Hepatocyte (in vitro differentiated cells): ENCODE data around the gene NT5C2. TPM values are rescaled to one million over a fixed set of nuclear protein-coding genes. Genes with fewer than 3 reads are reported as not detected.

Experiments
- DNase-seq: peaks from one replicate; pipeline ENCODE4 v3.0.0-alpha.2; 2016; ENCODE audit warnings: low spot score
- H2AFZ ChIP-seq: fragments of 200-600 bp; sonication (generic); 2 replicates; pipeline ENCODE4 v1.6.0; 2016; ENCODE audit warnings: antibody characterized with exemption, mild to moderate bottlenecking
- H3K27ac ChIP-seq: fragments of 200-600 bp; sonication (generic); 2 replicates; pipeline ENCODE4 v1.5.1; 2016; ENCODE audit warnings: mild to moderate bottlenecking
- H3K27me3 ChIP-seq: fragments of 200-600 bp; sonication (generic); 2 replicates; pipeline ENCODE4 v1.6.1; 2016
- H3K36me3 ChIP-seq: fragments of 200-600 bp; sonication (generic); replicated peaks from 2 replicates; pipeline ENCODE4 v1.5.1; 2016; ENCODE audit warnings: low read depth; ENCODE audit not compliant: insufficient read depth
- H3K4me1 ChIP-seq: fragments of 200-600 bp; sonication (generic); 2 replicates; pipeline ENCODE4 v1.5.1; 2016; ENCODE audit warnings: mild to moderate bottlenecking, moderate library complexity; ENCODE audit not compliant: insufficient read depth
- H3K4me2 ChIP-seq: fragments of 200-600 bp; sonication (generic); 2 replicates; pipeline ENCODE4 v1.6.0; 2016
- H3K4me3 ChIP-seq: fragments of 200-600 bp; sonication (generic); 2 replicates; pipeline ENCODE4 v1.5.1; 2016; ENCODE audit warnings: mild to moderate bottlenecking
- H3K79me2 ChIP-seq: fragments of 200-600 bp; sonication (generic); 2 replicates; pipeline ENCODE4 v1.6.0; 2017; ENCODE audit warnings: mild to moderate bottlenecking
- H3K9me2 ChIP-seq: fragments of 200-600 bp; sonication (generic); replicated peaks from 2 replicates; pipeline ENCODE4 v1.6.0; 2017; ENCODE audit warnings: mild to moderate bottlenecking; ENCODE audit not compliant: insufficient read depth
- H3K9me3 ChIP-seq: fragments of 200-600 bp; sonication (generic); 2 replicates; pipeline ENCODE4 v1.5.1; 2016; ENCODE audit warnings: low read depth, mild to moderate bottlenecking
- H4K20me1 ChIP-seq: fragments of 200-600 bp; sonication (generic); 2 replicates; pipeline ENCODE4 v1.6.0; 2016; ENCODE audit warnings: mild to moderate bottlenecking; ENCODE audit not compliant: insufficient read depth, poor library complexity, severe bottlenecking
- EZH2 ChIP-seq: fragments of 200-600 bp; sonication (generic); IDR thresholded peaks from 2 replicates; pipeline ENCODE4 v1.6.1; 2016; ENCODE audit warnings: antibody characterized with exemption, mild to moderate bottlenecking, borderline replicate concordance
- EZH2phosphoT487 ChIP-seq: fragments of 200-600 bp; sonication (generic); IDR thresholded peaks from one replicate; pipeline ENCODE4 v1.6.1; 2018; ENCODE audit warnings: antibody characterized with exemption, mild to moderate bottlenecking, low read depth, moderate library complexity; ENCODE audit not compliant: unreplicated experiment, severe bottlenecking
- WGBS: methylation state at CpG from one replicate; pipeline ENCODE4 v1.1.6; 2016; ENCODE audit warnings: low lambda C conversion rate; ENCODE audit errors: missing lambda C conversion rate; 5-methylcytosine and 5-hydroxymethylcytosine counted together
- polyA plus RNA-seq: library from polyadenylated mRNA; unstranded; fragments of >200 nt; fragmentation: Nextera tagmentation; extraction: Ambion mirVana; gene quantifications from 2 replicates; pipeline ENCODE4 v1.2.1, GENCODE V29; 2016
- total RNA-seq: library from RNA; depleted of rRNA; stranded (reverse); fragments of >200 nt; gene quantifications from 2 replicates; pipeline ENCODE4 v1.2.3, GENCODE V29; 2014
- TF ChIP-seq, protein P1 (sequence below): fragments of 200-600 bp; sonication (generic); IDR thresholded peaks from 2 replicates; pipeline ENCODE4 v1.5.1; 2016; ENCODE audit warnings: antibody characterized with exemption, mild to moderate bottlenecking; ENCODE audit not compliant: poor library complexity

The NT5C2 gene
- total and polyA plus RNA-seq, 2 experiments from 2014 or later, result 50.7 to 52.0 TPM

DNA sequence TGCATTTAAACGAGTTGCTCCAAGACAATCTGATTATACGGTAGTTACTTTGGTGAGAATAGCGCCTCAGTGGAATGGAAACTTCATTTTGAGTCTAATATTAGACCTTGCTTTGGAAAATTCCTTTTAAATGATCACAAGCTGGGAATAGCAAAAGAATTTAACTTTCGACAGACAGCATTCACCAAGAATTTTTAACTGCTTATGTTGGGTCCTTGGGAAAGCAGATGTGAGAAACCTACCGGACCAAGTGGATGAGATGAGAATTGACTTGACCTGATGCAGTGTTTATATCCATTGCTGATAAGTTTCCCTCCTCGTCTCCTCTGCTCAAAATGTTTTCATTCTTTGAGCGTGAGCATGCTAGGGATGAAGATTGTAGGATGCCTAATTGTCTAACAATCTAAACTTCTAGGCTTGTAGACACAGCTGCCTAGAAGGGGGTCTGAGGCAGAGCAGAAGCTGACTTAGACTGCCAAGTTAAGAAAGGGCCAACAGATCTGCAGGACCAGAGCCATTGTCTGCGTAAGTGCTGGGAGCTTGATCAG, 148.1 kb downstream of the NT5C2 start:
- WGBS, result 66% methylated on average over 8 of the region's 8 CpGs
- no peaks in the 10 kb centered on the region for H3K79me2 ChIP-seq
- H2AFZ ChIP-seq, result no peak overlapping the region
- no peak overlapping the region for H3K4me2 ChIP-seq
- H3K4me3 ChIP-seq, result no peak overlapping the region
- no peaks in the 10 kb centered on the region for H3K9me3 ChIP-seq
- H4K20me1 ChIP-seq, result no peaks in the 10 kb centered on the region
- no peak overlapping the region for H3K27ac ChIP-seq
- H3K9me2 ChIP-seq, result no peaks in the 10 kb centered on the region
- no peak for DNase-seq
- H3K36me3 ChIP-seq, result no peaks in the 10 kb centered on the region
- TF ChIP-seq, protein P1, sequence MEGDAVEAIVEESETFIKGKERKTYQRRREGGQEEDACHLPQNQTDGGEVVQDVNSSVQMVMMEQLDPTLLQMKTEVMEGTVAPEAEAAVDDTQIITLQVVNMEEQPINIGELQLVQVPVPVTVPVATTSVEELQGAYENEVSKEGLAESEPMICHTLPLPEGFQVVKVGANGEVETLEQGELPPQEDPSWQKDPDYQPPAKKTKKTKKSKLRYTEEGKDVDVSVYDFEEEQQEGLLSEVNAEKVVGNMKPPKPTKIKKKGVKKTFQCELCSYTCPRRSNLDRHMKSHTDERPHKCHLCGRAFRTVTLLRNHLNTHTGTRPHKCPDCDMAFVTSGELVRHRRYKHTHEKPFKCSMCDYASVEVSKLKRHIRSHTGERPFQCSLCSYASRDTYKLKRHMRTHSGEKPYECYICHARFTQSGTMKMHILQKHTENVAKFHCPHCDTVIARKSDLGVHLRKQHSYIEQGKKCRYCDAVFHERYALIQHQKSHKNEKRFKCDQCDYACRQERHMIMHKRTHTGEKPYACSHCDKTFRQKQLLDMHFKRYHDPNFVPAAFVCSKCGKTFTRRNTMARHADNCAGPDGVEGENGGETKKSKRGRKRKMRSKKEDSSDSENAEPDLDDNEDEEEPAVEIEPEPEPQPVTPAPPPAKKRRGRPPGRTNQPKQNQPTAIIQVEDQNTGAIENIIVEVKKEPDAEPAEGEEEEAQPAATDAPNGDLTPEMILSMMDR, result no peak
- no peak for TF ChIP-seq EZH2phosphoT487
- no peak for TF ChIP-seq EZH2
- no peaks in the 10 kb centered on the region for H3K27me3 ChIP-seq
- no peaks in the 10 kb centered on the region for H3K4me1 ChIP-seq

- WGBS, result 91% methylated on average over 7 of the region's 7 CpGs
- Histone ChIP-seq H3K4me3 (no peak overlapping the region), H3K27ac (no peak overlapping the region), H3K36me3 (no peaks in the 10 kb centered on the region), H3K9me3 (no peaks in the 10 kb centered on the region), H2AFZ (no peak overlapping the region), H3K79me2 (no peaks in the 10 kb centered on the region), H3K9me2 (no peaks in the 10 kb centered on the region), H3K4me2 (no peak overlapping the region), H3K27me3 (no peaks in the 10 kb centered on the region), H4K20me1 (no peaks in the 10 kb centered on the region), H3K4me1 (no peaks in the 10 kb centered on the region)
- no peak for TF ChIP-seq EZH2phosphoT487
- TF ChIP-seq, protein P1, result no peak
- no peak for DNase-seq
Measured at GRCh38 chr10:103042908-103043307, 150.2 kb downstream of the NT5C2 start.

DNA sequence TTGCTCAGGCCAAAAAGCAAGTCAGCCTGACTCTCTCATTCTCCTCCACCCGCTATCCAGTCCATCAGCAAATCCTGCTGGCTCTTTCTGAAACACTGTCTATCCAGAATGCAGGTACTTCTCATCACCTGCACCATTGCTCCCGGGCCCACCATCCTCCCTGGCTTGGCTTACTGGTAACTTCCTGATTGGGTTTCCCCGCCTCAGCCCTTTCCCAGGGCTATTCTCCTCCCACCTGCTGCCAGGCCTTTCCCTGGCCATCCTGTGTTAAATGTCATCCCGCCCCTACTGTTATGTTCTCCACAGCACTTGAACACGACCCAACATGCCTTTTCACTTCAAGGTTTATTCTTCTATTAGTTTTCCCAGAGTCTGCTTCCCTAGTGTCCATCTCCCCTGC, 150.9 kb downstream of the NT5C2 start:
- H3K9me2 ChIP-seq, result no peaks in the 10 kb centered on the region
- DNase-seq, result no peak
- TF ChIP-seq, protein P1, result no peak
- TF ChIP-seq EZH2phosphoT487 (no peak), EZH2 (no peak)
- H3K9me3 ChIP-seq, result no peaks in the 10 kb centered on the region
- H3K27ac ChIP-seq, result no peak overlapping the region
- no peak overlapping the region for H3K4me2 ChIP-seq
- no peak overlapping the region for H3K4me3 ChIP-seq
- no peaks in the 10 kb centered on the region for H3K27me3 ChIP-seq
- no peaks in the 10 kb centered on the region for H3K4me1 ChIP-seq
- H3K79me2 ChIP-seq, result no peaks in the 10 kb centered on the region
- H2AFZ ChIP-seq, result no peak overlapping the region
- 74% methylated on average over 4 of the region's 5 CpGs for WGBS
- H4K20me1 ChIP-seq, result no peaks in the 10 kb centered on the region
- no peaks in the 10 kb centered on the region for H3K36me3 ChIP-seq

DNA sequence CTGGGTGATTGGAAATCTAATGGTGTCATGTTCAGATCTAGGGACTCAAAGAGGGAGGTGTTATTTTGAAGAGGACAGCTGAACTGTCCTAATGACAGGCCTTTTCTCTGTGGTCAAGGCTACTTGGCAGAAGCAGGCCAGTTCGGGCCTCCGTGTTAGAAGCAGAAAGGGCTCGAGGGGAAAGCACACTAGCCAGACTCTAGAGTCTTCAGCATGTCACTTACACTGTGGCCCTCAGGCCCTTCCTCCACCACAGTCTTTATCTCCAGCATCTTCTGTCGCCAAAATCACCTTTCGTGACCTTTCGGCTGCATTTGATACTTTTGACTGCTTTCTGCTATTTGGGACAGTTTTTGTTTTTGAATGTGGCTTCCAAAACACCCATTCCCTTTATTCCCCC, 151.7 kb downstream of the NT5C2 start:
- TF ChIP-seq EZH2phosphoT487, result no peak
- TF ChIP-seq, protein P1, result no peak
- TF ChIP-seq EZH2, result no peak
- no peaks in the 10 kb centered on the region for H3K9me2 ChIP-seq
- H3K4me2 ChIP-seq, result no peak overlapping the region
- H3K79me2 ChIP-seq, result no peaks in the 10 kb centered on the region
- no peaks in the 10 kb centered on the region for H3K27me3 ChIP-seq
- no peak for DNase-seq
- H3K9me3 ChIP-seq, result no peaks in the 10 kb centered on the region
- H3K4me3 ChIP-seq, result no peak overlapping the region
- no peak overlapping the region for H2AFZ ChIP-seq
- H4K20me1 ChIP-seq, result no peaks in the 10 kb centered on the region
- H3K27ac ChIP-seq, result no peak overlapping the region
- WGBS, result 69% methylated on average over 6 of the region's 6 CpGs
- H3K4me1 ChIP-seq, result no peaks in the 10 kb centered on the region
- no peaks in the 10 kb centered on the region for H3K36me3 ChIP-seq
